Measurements from ENCODE around the gene WSCD2. TPM values are rescaled to one million over a fixed set of nuclear protein-coding genes. Genes with fewer than 3 reads are reported as not detected.

WSCD2 gene
- total and polyA plus RNA-seq, 2 donors (not counting 1 experiment from before 2014, with no cell fraction given), result 1.1 to 5.9 TPM

DNA sequence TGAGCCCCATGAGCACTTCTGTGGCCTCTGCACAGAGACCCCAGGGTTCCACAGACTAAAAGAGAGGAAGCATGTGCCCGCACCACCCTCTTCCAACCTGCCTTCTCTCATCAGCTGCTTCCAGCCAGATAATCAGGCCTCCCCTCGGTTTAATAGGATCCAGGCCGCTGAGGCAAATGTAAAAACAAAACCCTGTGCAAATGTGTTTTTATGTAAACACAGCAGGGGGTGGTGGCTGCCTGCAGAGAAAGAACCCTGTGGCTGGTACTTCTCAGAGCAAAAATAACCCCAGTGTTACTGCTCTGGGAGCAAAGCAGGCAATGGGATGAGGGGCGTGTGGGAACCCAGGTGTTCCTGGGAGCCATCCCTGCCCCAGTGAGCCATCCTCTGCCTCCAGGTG is 46.2 kb downstream of the WSCD2 start:
- Mint-ChIP-seq H3K4me1 (no peaks in the 10 kb centered on the region), H3K27me3 (peaks cover 5% of the 10 kb centered on the region), H3K27ac (no peak overlapping the region), H3K9me3 (ENCODE audit: insufficient read depth) (no peaks in the 10 kb centered on the region), H3K4me3 (no peak overlapping the region)
- no peak for TF ChIP-seq EZH2 (IDR thresholded peaks at IDR 0.05; ENCODE audit: borderline replicate concordance, insufficient read depth, low read depth, low read length, poor library complexity, severe bottlenecking)
- TF ChIP-seq, protein P1, sequence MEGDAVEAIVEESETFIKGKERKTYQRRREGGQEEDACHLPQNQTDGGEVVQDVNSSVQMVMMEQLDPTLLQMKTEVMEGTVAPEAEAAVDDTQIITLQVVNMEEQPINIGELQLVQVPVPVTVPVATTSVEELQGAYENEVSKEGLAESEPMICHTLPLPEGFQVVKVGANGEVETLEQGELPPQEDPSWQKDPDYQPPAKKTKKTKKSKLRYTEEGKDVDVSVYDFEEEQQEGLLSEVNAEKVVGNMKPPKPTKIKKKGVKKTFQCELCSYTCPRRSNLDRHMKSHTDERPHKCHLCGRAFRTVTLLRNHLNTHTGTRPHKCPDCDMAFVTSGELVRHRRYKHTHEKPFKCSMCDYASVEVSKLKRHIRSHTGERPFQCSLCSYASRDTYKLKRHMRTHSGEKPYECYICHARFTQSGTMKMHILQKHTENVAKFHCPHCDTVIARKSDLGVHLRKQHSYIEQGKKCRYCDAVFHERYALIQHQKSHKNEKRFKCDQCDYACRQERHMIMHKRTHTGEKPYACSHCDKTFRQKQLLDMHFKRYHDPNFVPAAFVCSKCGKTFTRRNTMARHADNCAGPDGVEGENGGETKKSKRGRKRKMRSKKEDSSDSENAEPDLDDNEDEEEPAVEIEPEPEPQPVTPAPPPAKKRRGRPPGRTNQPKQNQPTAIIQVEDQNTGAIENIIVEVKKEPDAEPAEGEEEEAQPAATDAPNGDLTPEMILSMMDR (IDR thresholded peaks at IDR 0.05), result no peak
- Histone ChIP-seq H3K4me1 (ENCODE audit: control insufficient read depth in 2 of 2, insufficient read depth in 2 of 2, low read length in 2 of 2) (no peaks in the 10 kb centered on the region), H4K20me1 (ENCODE audit: control insufficient read depth, insufficient read depth, low read length, poor library complexity, severe bottlenecking) (no peaks in the 10 kb centered on the region), H3K4me3 (ENCODE audit: control extremely low read depth in 1 of 5, extremely low read depth in 1 of 5, insufficient read depth in 1 of 5, low read depth in 2 of 5, low read length in 4 of 5) (no peak overlapping the region), H3K79me2 (ENCODE audit: control insufficient read depth, insufficient read depth, low read length) (no peaks in the 10 kb centered on the region), H3K27me3 (replicated peaks in 1 of 4; ENCODE audit: control extremely low read depth in 1 of 4, control insufficient read depth in 3 of 4, insufficient read depth in 4 of 4, low read length in 3 of 4) (no peaks in the 10 kb centered on the region), H3K36me3 (replicated peaks in 1 of 2; ENCODE audit: control extremely low read depth in 1 of 2, control insufficient read depth in 1 of 2, extremely low read depth in 1 of 2, insufficient read depth in 2 of 2, low read length in 1 of 2) (no peaks in the 10 kb centered on the region), H3K4me2 (replicated peaks; ENCODE audit: low read depth, low read length, poor library complexity, severe bottlenecking) (no peak overlapping the region), H3K9me3 (ENCODE audit: control extremely low read depth in 1 of 3, control insufficient read depth in 2 of 3, insufficient read depth in 1 of 3, low read length in 2 of 3) (no peaks in the 10 kb centered on the region), H2AFZ (ENCODE audit: insufficient read depth, low read depth, low read length, poor library complexity, severe bottlenecking) (no peak overlapping the region), H3K27ac (ENCODE audit: low read length in 2 of 2) (no peak overlapping the region), H3K9ac (ENCODE audit: low read length) (no peak overlapping the region)
- DNase-seq (no peak), ATAC-seq (ENCODE audit: low read depth) (no peak)
- ChIA-PET POLR2A (no interaction called here), CTCF (no interaction called here)
- intact Hi-C loops (cut with micrococcal nuclease), result no loop called here
- WGBS (ENCODE audit: insufficient coverage), result 70% methylated on average over 2 of the region's 4 CpGs

DNA sequence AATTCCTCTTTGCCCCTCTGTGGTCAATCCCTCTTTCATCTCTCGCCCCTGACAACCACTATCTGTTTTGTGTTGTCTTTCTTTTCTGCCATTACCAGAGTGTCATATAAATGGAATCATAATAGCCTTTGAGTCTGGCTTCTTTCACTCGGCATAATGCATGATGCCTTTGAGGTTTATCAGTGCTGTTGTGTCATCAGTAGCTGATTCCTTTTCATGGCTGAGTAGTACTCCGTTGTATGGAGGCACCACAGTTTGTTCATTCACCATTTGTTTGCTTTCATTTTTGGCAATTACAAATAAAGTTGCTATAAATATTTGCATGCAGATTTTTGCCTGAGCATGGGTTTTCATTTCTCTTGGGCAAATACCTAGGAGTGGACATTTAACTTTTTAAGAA is 47.2 kb downstream of the WSCD2 start:
- no peak for DNase-seq
- no peaks in the 10 kb centered on the region for H3K36me3 ChIP-seq (replicated peaks in 1 of 2; ENCODE audit: control extremely low read depth in 1 of 2, control insufficient read depth in 1 of 2, extremely low read depth in 1 of 2, insufficient read depth in 2 of 2, low read length in 1 of 2)
- POLR2A ChIA-PET, result no interaction called here
- H3K4me1 ChIP-seq (ENCODE audit: control insufficient read depth in 2 of 2, insufficient read depth in 2 of 2, low read length in 2 of 2), result no peaks in the 10 kb centered on the region
- no peak overlapping the region for H2AFZ ChIP-seq (ENCODE audit: insufficient read depth, low read depth, low read length, poor library complexity, severe bottlenecking)
- no peak for ATAC-seq (ENCODE audit: low read depth)
- no peak for TF ChIP-seq EZH2 (IDR thresholded peaks at IDR 0.05; ENCODE audit: borderline replicate concordance, insufficient read depth, low read depth, low read length, poor library complexity, severe bottlenecking)
- TF ChIP-seq, protein P1 (IDR thresholded peaks at IDR 0.05), result no peak
- H3K9ac ChIP-seq (ENCODE audit: low read length), result no peak overlapping the region
- no peaks in the 10 kb centered on the region for H3K27me3 ChIP-seq (replicated peaks in 1 of 4; ENCODE audit: control extremely low read depth in 1 of 4, control insufficient read depth in 3 of 4, insufficient read depth in 4 of 4, low read length in 3 of 4)
- no peaks in the 10 kb centered on the region for H3K79me2 ChIP-seq (ENCODE audit: control insufficient read depth, insufficient read depth, low read length)
- H3K27me3 Mint-ChIP-seq, result peaks cover 3% of the 10 kb centered on the region
- H3K4me3 Mint-ChIP-seq, result no peak overlapping the region
- no peak overlapping the region for H3K27ac ChIP-seq (ENCODE audit: low read length in 2 of 2)
- no peaks in the 10 kb centered on the region for H3K9me3 Mint-ChIP-seq (ENCODE audit: insufficient read depth)
- no peak overlapping the region for H3K4me3 ChIP-seq (ENCODE audit: control extremely low read depth in 1 of 5, extremely low read depth in 1 of 5, insufficient read depth in 1 of 5, low read depth in 2 of 5, low read length in 4 of 5)
- peaks cover 1% of the 10 kb centered on the region for H3K4me1 Mint-ChIP-seq
- no peaks in the 10 kb centered on the region for H4K20me1 ChIP-seq (ENCODE audit: control insufficient read depth, insufficient read depth, low read length, poor library complexity, severe bottlenecking)
- CTCF ChIA-PET, result no interaction called here
- WGBS (ENCODE audit: insufficient coverage), result 86% methylated on average over 1 of the region's 3 CpGs
- no peak overlapping the region for H3K27ac Mint-ChIP-seq
- no peaks in the 10 kb centered on the region for H3K9me3 ChIP-seq (ENCODE audit: control extremely low read depth in 1 of 3, control insufficient read depth in 2 of 3, insufficient read depth in 1 of 3, low read length in 2 of 3)
- intact Hi-C loops (cut with micrococcal nuclease), result no loop called here
- H3K4me2 ChIP-seq (replicated peaks; ENCODE audit: low read depth, low read length, poor library complexity, severe bottlenecking), result no peak overlapping the region
